Central memory CD8-positive, alpha-beta T cell (primary cell): ENCODE measurements around the gene NAXE.
"Not testable (repeated sequence)": the region's sequence is repeated elsewhere in the genome, so short reads cannot be mapped to it uniquely, and the experiment has no call there.

Experiments used
- ATAC-seq: fragments of 150-1000 bp; cut with Tn5 transposase; replicated peaks from 2 replicates; pipeline ENCODE4 v1.10.0; 2022; ENCODE audit warnings: mild to moderate bottlenecking, moderate FRiP score, moderate number of reproducible peaks; ENCODE audit not compliant: poor library complexity, severe bottlenecking; ENCODE audit errors: extremely low read depth
- DNase-seq, 2 donors: peaks; one replicate each; pipeline ENCODE4 v3.0.0; 2021; ENCODE audit warnings: low spot score in 2 of 2
- H3K27ac Mint-ChIP-seq: one replicate; pipeline ENCODE4 v1.8.0; 2022; ENCODE audit warnings: low read depth, mild to moderate bottlenecking, moderate library complexity, mixed read lengths
- H3K27me3 Mint-ChIP-seq: one replicate; pipeline ENCODE4 v1.8.0; 2022; ENCODE audit warnings: mixed read lengths
- H3K36me3 Mint-ChIP-seq: one replicate; pipeline ENCODE4 v1.8.0; 2022; ENCODE audit warnings: mild to moderate bottlenecking, moderate library complexity, mixed read lengths; ENCODE audit not compliant: insufficient read depth
- H3K4me1 Mint-ChIP-seq: one replicate; pipeline ENCODE4 v1.8.0; 2022; ENCODE audit warnings: mixed read lengths
- H3K4me3 Mint-ChIP-seq: one replicate; pipeline ENCODE4 v1.8.0; 2022; ENCODE audit warnings: mild to moderate bottlenecking, moderate library complexity, mixed read lengths
- H3K9me3 Mint-ChIP-seq: one replicate; pipeline ENCODE4 v1.8.0; 2022; ENCODE audit warnings: mixed read lengths

The NAXE gene

DNA sequence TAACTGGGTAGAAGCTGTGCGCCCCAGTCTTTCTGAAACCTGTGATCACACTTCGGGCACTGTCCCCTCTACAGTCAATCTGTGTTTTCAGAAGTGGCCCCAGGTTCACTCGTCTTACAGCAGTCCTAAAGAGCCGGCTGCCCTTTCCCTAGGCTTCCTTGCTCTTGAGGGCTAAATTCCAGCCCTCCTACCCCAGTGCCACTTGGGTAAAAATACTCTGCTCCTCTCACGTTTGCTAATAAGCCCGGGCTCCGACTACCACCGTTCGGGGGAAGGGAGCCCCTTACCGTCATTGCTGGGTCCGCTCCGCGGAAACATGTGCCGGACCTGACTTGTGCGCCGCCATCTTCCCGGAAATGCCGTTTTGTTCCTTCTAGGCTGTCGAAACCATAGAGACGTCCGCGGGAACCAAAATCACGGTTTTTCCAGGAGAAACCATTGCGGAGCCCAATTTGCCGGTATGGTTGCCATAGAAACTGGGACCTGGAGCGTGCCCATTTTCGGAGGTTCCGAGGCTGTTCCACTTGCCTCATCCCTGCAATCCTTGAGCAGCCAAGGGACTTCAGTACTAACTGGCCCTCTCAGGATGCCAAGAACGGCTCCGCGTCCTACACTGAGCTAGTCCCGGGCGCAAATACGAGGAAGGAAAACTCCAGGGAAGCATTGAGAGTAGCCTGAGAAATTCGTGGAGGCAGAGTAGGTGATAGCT is 9.7 kb downstream of the NAXE start, which contains the start of gene GPATCH4:
TSS of gene GPATCH4 (minus strand) at position 358 of the 709 bp plus-strand sequence.
- Mint-ChIP-seq H3K9me3 (no peaks in the 10 kb centered on the region), H3K4me3 (peak within 1 kb of the TSS; percentile 88), H3K36me3 (peaks cover 15% of the 10 kb centered on the region), H3K4me1 (peaks cover 26% of the 10 kb centered on the region), H3K27me3 (no peaks in the 10 kb centered on the region), H3K27ac (peak within 1 kb of the TSS; percentile 94)
- DNase-seq = peak; percentile 44 to 51
- peak; percentile 78 for ATAC-seq

DNA sequence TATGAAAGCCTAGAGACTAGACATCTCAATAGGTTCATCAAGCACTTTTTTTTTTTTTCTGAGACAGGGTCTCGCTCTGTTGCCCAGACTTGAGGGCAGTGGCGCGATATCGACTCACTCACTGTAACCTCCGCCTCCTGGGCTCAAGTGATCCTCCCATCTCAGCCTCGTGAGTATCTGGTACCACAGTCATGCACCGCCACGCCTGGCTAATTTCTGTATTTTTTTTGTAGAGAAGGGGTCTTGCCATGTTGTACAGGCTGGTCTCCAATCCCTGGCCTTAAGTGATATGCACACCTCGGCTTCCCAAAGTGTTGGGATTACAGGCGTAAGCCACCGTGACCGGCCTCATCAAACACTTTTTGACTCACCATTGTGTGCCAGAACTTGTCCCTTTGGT is 10.3 kb downstream of the NAXE start:
- H3K9me3 Mint-ChIP-seq = no peaks in the 10 kb centered on the region
- DNase-seq = no peak
- peak overlapping the region; percentile 88 for H3K4me3 Mint-ChIP-seq
- no peaks in the 10 kb centered on the region for H3K27me3 Mint-ChIP-seq
- H3K27ac Mint-ChIP-seq = peak overlapping the region; percentile 94
- ATAC-seq = no peak
- H3K4me1 Mint-ChIP-seq = peaks cover 26% of the 10 kb centered on the region
- peaks cover 14% of the 10 kb centered on the region for H3K36me3 Mint-ChIP-seq

DNA sequence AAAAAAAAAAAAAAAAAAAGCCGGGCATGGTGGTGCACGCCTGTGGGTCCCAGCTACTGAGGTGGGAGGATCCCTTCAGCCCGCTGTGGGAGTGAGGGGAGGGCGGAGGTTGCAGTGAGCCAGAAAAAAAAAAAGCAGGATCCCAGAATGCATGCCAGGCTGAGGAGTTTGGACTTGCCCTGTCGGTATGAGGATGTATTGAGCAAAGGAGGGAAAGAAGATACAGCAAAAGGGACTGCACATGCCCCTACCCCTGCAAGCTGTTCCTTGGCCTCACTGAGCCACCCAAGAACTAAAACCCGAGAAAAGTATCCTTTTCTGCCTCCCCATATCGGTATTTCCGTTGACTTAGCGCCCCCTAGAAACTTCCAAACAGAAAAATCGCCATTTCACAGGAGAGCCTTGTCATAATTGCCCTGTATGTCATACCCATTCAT is 11.0 kb downstream of the NAXE start:
- Mint-ChIP-seq H3K4me1 (peaks cover 26% of the 10 kb centered on the region), H3K4me3 (peak overlapping the region; percentile 88), H3K9me3 (no peaks in the 10 kb centered on the region), H3K36me3 (peaks cover 11% of the 10 kb centered on the region), H3K27me3 (no peaks in the 10 kb centered on the region), H3K27ac (no peak overlapping the region)
- DNase-seq (no peak), ATAC-seq (no peak)

DNA sequence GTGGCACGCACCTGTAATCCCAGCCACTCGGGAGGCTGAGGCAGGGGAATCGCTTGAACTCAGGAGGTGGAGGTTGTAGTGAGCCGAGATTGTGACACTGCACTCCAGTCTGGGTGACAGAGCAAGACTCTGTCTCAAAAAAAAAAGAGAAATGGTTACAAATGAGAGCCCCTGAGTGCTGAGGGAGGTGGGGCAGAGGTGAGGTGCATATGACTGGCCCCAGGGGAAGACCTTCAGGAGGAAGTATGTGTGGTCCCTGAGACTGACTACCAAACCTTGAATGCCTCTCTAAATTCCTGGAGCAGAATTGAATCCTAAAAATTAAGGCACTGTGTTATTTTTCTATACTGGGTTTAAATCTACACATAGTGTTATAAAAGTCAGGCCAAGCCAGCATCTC is 15.8 kb downstream of the NAXE start:
- peaks cover 14% of the 10 kb centered on the region for H3K27me3 Mint-ChIP-seq
- not testable (repeated sequence) for H3K27ac Mint-ChIP-seq, ATAC-seq, H3K36me3 Mint-ChIP-seq, DNase-seq, H3K9me3 Mint-ChIP-seq, H3K4me1 Mint-ChIP-seq, H3K4me3 Mint-ChIP-seq

DNA sequence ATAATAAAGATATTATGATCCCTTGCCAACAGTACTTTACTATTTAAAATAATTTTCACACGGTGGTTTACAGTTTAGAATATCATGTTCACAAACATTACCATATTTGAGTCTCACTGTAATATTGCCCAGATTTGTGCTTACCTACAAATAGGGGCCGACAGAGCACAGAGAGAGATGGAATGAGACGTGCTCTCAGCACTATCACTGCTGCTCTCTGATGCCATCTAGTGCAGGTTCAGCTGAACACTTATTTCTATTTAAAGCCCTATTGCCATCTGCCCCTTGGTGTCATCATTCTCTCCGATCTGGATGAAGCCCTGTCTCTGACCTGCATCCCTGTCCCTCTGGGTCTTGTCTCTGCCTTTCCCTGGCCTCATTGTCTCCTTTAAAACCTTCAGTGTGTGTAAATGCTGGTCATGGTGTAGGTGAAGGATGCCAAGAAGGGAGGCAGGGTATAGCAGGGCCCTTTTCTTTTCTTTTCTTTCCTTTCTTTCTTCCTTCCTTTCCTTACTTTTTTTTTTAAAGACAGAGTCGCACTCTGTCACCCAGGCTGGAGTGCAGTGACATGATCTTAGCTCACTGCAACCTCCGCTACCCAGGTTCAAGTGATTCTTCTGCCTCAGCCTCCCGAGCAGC is 16.6 kb downstream of the NAXE start:
- peak; percentile 96 for ATAC-seq
- no peaks in the 10 kb centered on the region for H3K36me3 Mint-ChIP-seq
- H3K4me3 Mint-ChIP-seq = no peak overlapping the region
- peak in 1 of 2 donors; percentile 57 for DNase-seq
- H3K27ac Mint-ChIP-seq = no peak overlapping the region
- peaks cover 22% of the 10 kb centered on the region for H3K27me3 Mint-ChIP-seq
- no peaks in the 10 kb centered on the region for H3K9me3 Mint-ChIP-seq
- peaks cover 9% of the 10 kb centered on the region for H3K4me1 Mint-ChIP-seq

DNA sequence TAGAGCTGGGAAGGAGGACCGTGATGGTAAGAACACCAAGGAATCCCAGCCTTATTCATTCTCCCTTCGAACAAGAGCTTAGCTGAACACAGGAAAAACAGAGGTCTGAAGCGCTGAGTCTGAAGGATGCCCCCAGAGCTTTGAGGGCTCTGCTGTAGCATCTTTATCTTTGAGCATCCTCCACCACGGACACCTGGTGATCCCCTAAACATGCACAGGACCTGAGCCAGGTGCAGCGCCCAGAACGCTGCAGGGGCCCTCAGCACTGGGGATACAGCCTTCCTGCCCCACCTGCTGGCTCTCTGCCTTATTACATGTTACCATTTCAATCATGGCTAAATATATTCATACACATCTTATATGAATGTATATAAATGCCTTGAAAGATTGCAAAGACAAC is 17.4 kb downstream of the NAXE start:
- DNase-seq (peak in 1 of 2 donors; percentile 47), ATAC-seq (peak; percentile 66)
- no peaks in the 10 kb centered on the region for H3K9me3 Mint-ChIP-seq
- no peak overlapping the region for H3K27ac Mint-ChIP-seq
- peaks cover 25% of the 10 kb centered on the region for H3K27me3 Mint-ChIP-seq
- peaks cover 9% of the 10 kb centered on the region for H3K4me1 Mint-ChIP-seq
- no peak overlapping the region for H3K4me3 Mint-ChIP-seq
- no peaks in the 10 kb centered on the region for H3K36me3 Mint-ChIP-seq

DNA sequence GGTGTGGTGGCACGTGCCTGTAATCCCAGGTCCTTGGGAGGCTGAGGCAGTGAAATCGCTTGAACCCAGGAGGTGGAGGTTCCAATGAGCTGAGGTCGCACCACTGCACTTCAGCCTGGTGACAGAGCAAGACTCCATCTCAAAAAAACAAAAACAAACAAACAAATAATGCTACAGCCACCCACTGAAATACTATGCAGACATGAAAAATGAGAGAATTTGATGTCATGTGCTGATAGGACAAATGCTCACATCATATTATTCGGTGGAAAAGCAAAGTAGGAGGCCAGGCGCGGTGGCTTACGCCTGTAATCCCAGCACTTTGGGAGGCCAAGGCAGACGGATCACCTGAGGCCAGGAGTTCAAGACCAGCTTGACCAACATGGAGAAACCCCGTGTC is 18.5 kb downstream of the NAXE start:
- DNase-seq, H3K4me1 Mint-ChIP-seq, H3K9me3 Mint-ChIP-seq, H3K36me3 Mint-ChIP-seq, H3K27ac Mint-ChIP-seq, H3K4me3 Mint-ChIP-seq, ATAC-seq: not testable (repeated sequence)
- peaks cover 25% of the 10 kb centered on the region for H3K27me3 Mint-ChIP-seq

DNA sequence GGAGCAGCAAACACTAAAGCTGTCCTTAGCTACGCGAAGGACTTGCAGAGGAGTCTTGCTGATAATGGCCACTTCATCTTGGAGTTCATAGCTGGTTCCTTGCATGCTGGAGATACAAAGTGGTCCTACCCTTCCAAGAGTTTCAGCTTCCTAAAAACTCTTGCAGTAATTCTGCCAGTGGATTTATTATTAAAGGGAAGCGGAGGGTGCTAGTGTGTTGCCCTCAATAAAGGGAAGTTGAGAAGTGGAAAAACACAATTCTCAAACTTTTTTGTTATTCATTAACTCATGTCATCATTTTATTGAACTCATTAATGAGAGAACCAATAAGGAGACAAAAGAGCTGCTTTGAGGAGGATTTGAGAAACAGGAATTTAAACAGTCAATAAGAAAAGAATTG is 21.1 kb downstream of the NAXE start:
- no peak for ATAC-seq
- Mint-ChIP-seq H3K9me3 (no peaks in the 10 kb centered on the region), H3K4me3 (no peak overlapping the region), H3K27me3 (peaks cover 41% of the 10 kb centered on the region), H3K36me3 (no peaks in the 10 kb centered on the region), H3K4me1 (peaks cover 9% of the 10 kb centered on the region), H3K27ac (no peak overlapping the region)
- DNase-seq = no peak

DNA sequence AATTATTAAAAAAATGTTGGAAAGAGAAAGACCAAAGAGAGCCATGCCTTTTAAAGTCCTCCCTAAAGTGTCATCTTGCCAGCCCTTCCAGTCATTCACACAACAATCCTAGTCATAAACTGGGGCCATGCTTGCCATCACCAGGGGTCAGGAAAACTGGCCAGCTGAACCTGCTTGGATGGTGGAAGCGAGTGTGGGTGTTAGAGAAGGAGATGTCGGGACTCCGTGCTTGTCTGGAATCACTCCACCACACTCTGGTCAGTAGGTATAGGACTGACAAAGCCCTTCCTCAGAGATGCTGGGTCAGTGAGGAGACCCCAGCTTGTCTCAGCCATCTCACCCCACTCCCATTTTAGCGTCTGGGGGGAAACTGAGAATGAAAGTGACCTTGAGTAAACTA is 24.4 kb downstream of the NAXE start:
- Mint-ChIP-seq H3K4me1 (no peaks in the 10 kb centered on the region), H3K9me3 (no peaks in the 10 kb centered on the region), H3K36me3 (no peaks in the 10 kb centered on the region), H3K27me3 (peaks cover 55% of the 10 kb centered on the region), H3K4me3 (no peak overlapping the region), H3K27ac (no peak overlapping the region)
- DNase-seq (no peak), ATAC-seq (no peak)

DNA sequence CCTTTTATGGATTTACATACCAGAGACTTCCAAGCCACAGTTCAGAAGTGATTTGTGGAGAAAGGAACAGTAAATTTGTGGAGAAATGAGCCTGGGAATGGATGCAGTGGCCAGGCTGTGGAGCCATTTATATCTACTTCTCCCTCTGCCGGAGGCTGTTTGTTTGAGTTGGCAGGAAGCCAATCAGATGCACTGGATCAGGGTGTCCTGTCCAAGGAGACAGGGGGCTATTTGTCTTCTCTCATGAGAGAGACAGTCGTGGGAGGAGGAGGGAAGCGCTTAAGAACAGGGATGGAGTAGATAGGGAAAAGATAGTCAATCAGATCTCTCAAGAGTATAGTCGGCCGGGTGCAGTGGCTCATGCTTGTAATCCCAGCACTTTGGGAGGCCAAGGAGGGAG is 24.9 kb downstream of the NAXE start:
- Mint-ChIP-seq H3K4me3 (no peak overlapping the region), H3K4me1 (no peaks in the 10 kb centered on the region), H3K27ac (no peak overlapping the region), H3K36me3 (no peaks in the 10 kb centered on the region), H3K27me3 (peaks cover 59% of the 10 kb centered on the region), H3K9me3 (no peaks in the 10 kb centered on the region)
- ATAC-seq (no peak), DNase-seq (no peak)

DNA sequence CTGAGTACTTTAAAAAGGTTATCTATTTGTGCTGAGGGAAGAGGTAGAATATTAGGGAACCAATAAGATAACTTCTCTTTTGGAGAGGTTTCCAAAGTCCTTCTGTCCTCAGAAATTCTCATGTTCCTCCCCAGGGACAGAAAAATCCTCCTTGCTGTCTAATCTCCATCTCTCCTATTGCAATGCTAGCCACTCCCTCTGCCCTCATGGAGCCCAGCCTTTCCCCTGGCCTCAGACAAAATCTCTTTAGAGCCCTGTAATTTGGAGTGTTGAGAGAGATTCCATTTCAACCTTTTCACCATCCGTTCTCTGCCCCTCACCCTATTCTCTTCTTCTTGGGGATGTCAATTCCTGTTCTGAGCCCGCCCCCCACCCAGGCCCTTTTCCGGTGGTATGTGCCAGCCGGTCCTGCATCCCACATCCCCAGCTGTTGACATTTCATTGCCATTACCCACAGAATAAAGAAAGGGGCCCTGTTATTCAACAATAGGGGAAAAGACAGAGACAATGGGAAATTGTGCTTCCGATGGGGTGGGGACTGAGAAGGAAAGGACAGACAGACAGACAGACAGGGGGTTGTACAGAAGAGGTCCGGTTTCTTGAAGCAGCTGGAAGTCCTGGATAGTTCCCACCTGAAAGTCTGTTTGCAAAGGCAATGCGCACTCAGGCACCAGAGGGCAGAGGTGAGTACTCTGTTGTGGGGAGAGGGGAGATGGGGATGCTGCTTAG is 27.4 kb downstream of the NAXE start, which contains the start of gene HAPLN2:
TSS of gene HAPLN2 (plus strand) at position 563 of the 729 bp plus-strand sequence. CDS start 4,076 bp downstream, outside the sequence.
- H3K27me3 Mint-ChIP-seq = peaks cover 70% of the 10 kb centered on the region
- no peaks in the 10 kb centered on the region for H3K4me1 Mint-ChIP-seq
- H3K27ac Mint-ChIP-seq = no peak within 1 kb of the TSS
- no peak for ATAC-seq
- no peak for DNase-seq
- H3K36me3 Mint-ChIP-seq = no peaks in the 10 kb centered on the region
- no peak within 1 kb of the TSS for H3K4me3 Mint-ChIP-seq
- no peaks in the 10 kb centered on the region for H3K9me3 Mint-ChIP-seq

DNA sequence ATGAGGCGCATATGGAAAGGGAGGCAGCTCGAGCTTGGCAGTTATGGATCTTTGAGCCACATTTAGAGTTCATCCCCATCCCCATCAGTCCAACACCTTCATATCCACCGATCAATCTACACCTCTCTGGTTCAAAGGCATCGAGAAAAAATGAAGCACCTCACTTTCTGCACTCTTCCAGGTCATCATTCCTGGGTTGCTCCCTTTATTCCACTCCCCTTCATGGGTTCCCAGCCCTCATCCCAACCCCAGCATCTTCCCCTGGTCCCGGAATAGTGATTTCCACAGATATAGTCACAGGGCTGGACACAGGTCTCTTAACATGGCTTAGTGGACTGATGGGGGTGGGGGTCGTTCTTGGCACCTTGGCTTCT is 28.0 kb downstream of the NAXE start:
- H3K4me3 Mint-ChIP-seq = no peak overlapping the region
- no peak for ATAC-seq
- peaks cover 76% of the 10 kb centered on the region for H3K27me3 Mint-ChIP-seq
- no peaks in the 10 kb centered on the region for H3K36me3 Mint-ChIP-seq
- H3K4me1 Mint-ChIP-seq = no peaks in the 10 kb centered on the region
- H3K9me3 Mint-ChIP-seq = no peaks in the 10 kb centered on the region
- DNase-seq = no peak
- no peak overlapping the region for H3K27ac Mint-ChIP-seq
